ENCODE measurements around the gene ELAPOR1. TPM values are rescaled to one million over a fixed set of nuclear protein-coding genes. Genes with fewer than 3 reads are reported as not detected.

The ELAPOR1 gene
- polyA plus RNA-seq, 1 donor from 2014 or later: 16.8 TPM

DNA sequence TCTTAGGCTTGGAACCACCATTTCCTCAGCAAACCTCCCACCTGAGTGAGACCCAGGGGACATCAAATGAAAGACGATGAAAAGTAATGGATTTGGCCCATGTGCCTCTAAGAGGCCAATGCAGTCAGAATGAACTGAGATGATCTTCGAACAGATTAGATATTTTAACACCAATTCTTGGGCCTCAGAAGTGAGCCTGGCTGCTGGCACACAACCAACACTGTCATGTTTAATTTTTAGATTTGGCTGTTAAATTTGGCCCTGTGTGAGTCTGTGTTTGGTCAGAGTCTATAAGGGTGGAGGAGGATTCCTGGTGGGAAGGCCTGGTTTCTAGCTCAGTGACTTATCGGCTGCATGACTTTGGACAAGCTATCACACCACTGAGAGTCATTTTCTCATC lies 45.4 kb downstream of the ELAPOR1 start:
- H4K20me1 ChIP-seq (ENCODE audit: insufficient read depth): no peaks in the 10 kb centered on the region
- TF ChIP-seq RAD21 (conservative IDR thresholded peaks at IDR 0.05) (no peak), POLR2AphosphoS5 (IDR thresholded peaks at IDR 0.05) (no peak), EZH2 (IDR thresholded peaks at IDR 0.05; ENCODE audit: borderline replicate concordance, insufficient read depth, low read length, poor library complexity, severe bottlenecking) (no peak), EP300 (conservative IDR thresholded peaks at IDR 0.05; ENCODE audit: poor library complexity, severe bottlenecking) (no peak), SMC3 (conservative IDR thresholded peaks at IDR 0.05; ENCODE audit: poor library complexity) (no peak), MXI1 (conservative IDR thresholded peaks at IDR 0.05; ENCODE audit: poor library complexity, severe bottlenecking) (no peak), TAF1 (IDR thresholded peaks at IDR 0.05; ENCODE audit: low read depth) (no peak)
- TF ChIP-seq, protein P1, sequence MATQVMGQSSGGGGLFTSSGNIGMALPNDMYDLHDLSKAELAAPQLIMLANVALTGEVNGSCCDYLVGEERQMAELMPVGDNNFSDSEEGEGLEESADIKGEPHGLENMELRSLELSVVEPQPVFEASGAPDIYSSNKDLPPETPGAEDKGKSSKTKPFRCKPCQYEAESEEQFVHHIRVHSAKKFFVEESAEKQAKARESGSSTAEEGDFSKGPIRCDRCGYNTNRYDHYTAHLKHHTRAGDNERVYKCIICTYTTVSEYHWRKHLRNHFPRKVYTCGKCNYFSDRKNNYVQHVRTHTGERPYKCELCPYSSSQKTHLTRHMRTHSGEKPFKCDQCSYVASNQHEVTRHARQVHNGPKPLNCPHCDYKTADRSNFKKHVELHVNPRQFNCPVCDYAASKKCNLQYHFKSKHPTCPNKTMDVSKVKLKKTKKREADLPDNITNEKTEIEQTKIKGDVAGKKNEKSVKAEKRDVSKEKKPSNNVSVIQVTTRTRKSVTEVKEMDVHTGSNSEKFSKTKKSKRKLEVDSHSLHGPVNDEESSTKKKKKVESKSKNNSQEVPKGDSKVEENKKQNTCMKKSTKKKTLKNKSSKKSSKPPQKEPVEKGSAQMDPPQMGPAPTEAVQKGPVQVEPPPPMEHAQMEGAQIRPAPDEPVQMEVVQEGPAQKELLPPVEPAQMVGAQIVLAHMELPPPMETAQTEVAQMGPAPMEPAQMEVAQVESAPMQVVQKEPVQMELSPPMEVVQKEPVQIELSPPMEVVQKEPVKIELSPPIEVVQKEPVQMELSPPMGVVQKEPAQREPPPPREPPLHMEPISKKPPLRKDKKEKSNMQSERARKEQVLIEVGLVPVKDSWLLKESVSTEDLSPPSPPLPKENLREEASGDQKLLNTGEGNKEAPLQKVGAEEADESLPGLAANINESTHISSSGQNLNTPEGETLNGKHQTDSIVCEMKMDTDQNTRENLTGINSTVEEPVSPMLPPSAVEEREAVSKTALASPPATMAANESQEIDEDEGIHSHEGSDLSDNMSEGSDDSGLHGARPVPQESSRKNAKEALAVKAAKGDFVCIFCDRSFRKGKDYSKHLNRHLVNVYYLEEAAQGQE (IDR thresholded peaks at IDR 0.05; ENCODE audit: borderline replicate concordance): no peak
- TF ChIP-seq, protein P2, sequence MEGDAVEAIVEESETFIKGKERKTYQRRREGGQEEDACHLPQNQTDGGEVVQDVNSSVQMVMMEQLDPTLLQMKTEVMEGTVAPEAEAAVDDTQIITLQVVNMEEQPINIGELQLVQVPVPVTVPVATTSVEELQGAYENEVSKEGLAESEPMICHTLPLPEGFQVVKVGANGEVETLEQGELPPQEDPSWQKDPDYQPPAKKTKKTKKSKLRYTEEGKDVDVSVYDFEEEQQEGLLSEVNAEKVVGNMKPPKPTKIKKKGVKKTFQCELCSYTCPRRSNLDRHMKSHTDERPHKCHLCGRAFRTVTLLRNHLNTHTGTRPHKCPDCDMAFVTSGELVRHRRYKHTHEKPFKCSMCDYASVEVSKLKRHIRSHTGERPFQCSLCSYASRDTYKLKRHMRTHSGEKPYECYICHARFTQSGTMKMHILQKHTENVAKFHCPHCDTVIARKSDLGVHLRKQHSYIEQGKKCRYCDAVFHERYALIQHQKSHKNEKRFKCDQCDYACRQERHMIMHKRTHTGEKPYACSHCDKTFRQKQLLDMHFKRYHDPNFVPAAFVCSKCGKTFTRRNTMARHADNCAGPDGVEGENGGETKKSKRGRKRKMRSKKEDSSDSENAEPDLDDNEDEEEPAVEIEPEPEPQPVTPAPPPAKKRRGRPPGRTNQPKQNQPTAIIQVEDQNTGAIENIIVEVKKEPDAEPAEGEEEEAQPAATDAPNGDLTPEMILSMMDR (IDR thresholded peaks at IDR 0.05; ENCODE audit: poor library complexity, severe bottlenecking): no peak
- no peaks in the 10 kb centered on the region for H3K27me3 ChIP-seq (ENCODE audit: insufficient read depth, low read depth, low read length)
- no peaks in the 10 kb centered on the region for H3K9me3 ChIP-seq (ENCODE audit: low read length)
- no peak overlapping the region for H3K9ac ChIP-seq (ENCODE audit: low read length)
- no peaks in the 10 kb centered on the region for H3K36me3 ChIP-seq (ENCODE audit: insufficient read depth, low read length)
- H3K79me2 ChIP-seq (replicated peaks; ENCODE audit: insufficient read depth, low read length): no peaks in the 10 kb centered on the region
- H3K27ac ChIP-seq (ENCODE audit: low read length): no peak overlapping the region
- no peak overlapping the region for H3K4me3 ChIP-seq (ENCODE audit: low read length)
- H3K9me2 ChIP-seq (ENCODE audit: insufficient read depth, low read length): no peaks in the 10 kb centered on the region
- no peaks in the 10 kb centered on the region for H3F3A ChIP-seq (ENCODE audit: insufficient read depth, low read length, poor library complexity, severe bottlenecking)
- no peak overlapping the region for H2AFZ ChIP-seq (ENCODE audit: low read depth, low read length)
- no peak overlapping the region for H3K4me2 ChIP-seq (ENCODE audit: low read length)

DNA sequence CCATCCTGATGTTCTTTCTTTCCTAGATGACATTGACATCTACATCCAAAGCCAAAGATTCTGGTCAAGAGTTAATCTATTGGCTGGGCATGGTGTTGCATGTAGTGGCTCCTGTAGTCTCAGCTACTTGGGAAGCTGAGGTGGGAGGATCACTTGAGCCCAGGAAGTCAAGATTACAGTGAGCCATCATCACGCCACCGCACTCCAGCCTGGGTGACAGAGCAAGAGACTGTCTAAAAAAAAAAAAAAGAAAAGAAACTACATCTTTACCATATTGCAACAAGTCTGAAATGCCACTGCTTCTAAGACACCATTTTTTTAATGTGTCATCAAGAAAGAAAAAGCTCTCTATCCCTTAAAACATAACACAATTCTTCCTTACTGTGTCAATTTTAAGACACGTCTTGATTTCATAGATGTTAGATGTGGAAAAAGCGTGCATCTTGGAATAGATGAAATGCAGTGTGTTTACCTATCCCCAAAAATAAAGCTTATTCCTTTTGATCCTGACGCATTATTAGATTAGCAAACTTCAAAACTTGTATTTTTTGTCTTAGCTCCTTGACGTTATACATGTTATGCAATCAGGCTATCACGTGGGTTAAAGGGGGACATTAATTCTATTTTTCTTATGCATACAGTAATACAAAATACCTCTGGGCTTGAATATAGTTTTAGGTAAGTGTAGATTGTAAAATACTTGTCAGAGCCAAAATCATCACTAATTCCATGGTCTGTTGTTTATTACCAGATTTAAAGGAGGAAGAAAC lies 46.3 kb downstream of the ELAPOR1 start:
- Histone ChIP-seq H3K4me2 (ENCODE audit: low read length) (no peak overlapping the region), H3F3A (ENCODE audit: insufficient read depth, low read length, poor library complexity, severe bottlenecking) (no peaks in the 10 kb centered on the region), H3K27me3 (ENCODE audit: insufficient read depth, low read depth, low read length) (no peaks in the 10 kb centered on the region), H3K9me3 (ENCODE audit: low read length) (no peaks in the 10 kb centered on the region), H3K36me3 (ENCODE audit: insufficient read depth, low read length) (no peaks in the 10 kb centered on the region), H4K20me1 (ENCODE audit: insufficient read depth) (no peaks in the 10 kb centered on the region), H2AFZ (ENCODE audit: low read depth, low read length) (no peak overlapping the region), H3K27ac (ENCODE audit: low read length) (no peak overlapping the region), H3K9me2 (ENCODE audit: insufficient read depth, low read length) (no peaks in the 10 kb centered on the region), H3K9ac (ENCODE audit: low read length) (no peak overlapping the region), H3K4me3 (ENCODE audit: low read length) (no peak overlapping the region), H3K79me2 (replicated peaks; ENCODE audit: insufficient read depth, low read length) (no peaks in the 10 kb centered on the region)
- no peak for TF ChIP-seq TAF1 (IDR thresholded peaks at IDR 0.05; ENCODE audit: low read depth)
- TF ChIP-seq POLR2AphosphoS5 (IDR thresholded peaks at IDR 0.05): no peak
- TF ChIP-seq RAD21 (conservative IDR thresholded peaks at IDR 0.05): no peak
- no peak for TF ChIP-seq MXI1 (conservative IDR thresholded peaks at IDR 0.05; ENCODE audit: poor library complexity, severe bottlenecking)
- TF ChIP-seq EZH2 (IDR thresholded peaks at IDR 0.05; ENCODE audit: borderline replicate concordance, insufficient read depth, low read length, poor library complexity, severe bottlenecking): no peak
- no peak for TF ChIP-seq EP300 (conservative IDR thresholded peaks at IDR 0.05; ENCODE audit: poor library complexity, severe bottlenecking)
- TF ChIP-seq, protein P1 (IDR thresholded peaks at IDR 0.05; ENCODE audit: borderline replicate concordance): no peak
- TF ChIP-seq, protein P2 (IDR thresholded peaks at IDR 0.05; ENCODE audit: poor library complexity, severe bottlenecking): no peak
- TF ChIP-seq SMC3 (conservative IDR thresholded peaks at IDR 0.05; ENCODE audit: poor library complexity): no peak

All from neural cell (in vitro differentiated cells).